Activated CD8-positive, alpha-beta T cell treated with anti-CD3 and anti-CD28 coated beads for 36 hours (primary cell): ENCODE data around the gene OR13J1. TPM values are rescaled to one million over a fixed set of nuclear protein-coding genes. Genes with fewer than 3 reads are reported as not detected.

Experiments used
- ATAC-seq: fragments of 200-7000 bp; cut with Tn5 transposase; one replicate; pipeline ENCODE4 v1.10.0; 2021; ENCODE audit warnings: mild to moderate bottlenecking, moderate library complexity
- CTCF ChIA-PET: fragments of 350-600 bp; sonication (Branson Sonifier 250); formaldehyde crosslinking; loops from one replicate; lab custom pipeline; 2021; ENCODE audit warnings: antibody characterized with exemption; lab: Charles Lee
- POLR2A ChIA-PET: fragments of 350-600 bp; sonication (Branson Sonifier 250); formaldehyde crosslinking; loops from one replicate; lab custom pipeline; 2021; ENCODE audit warnings: antibody characterized with exemption; lab: Charles Lee
- DNase-seq: peaks from one replicate; pipeline ENCODE4 v3.0.0-alpha.2; 2020
- H3K27ac Mint-ChIP-seq: one replicate; pipeline ENCODE4 v1.8.0; 2021; ENCODE audit warnings: mild to moderate bottlenecking, mixed read lengths
- H3K27me3 Mint-ChIP-seq: one replicate; pipeline ENCODE4 v1.8.0; 2021; ENCODE audit warnings: mixed read lengths
- H3K36me3 Mint-ChIP-seq: one replicate; pipeline ENCODE4 v1.8.0; 2021; ENCODE audit warnings: low read depth, mixed read lengths
- H3K4me1 Mint-ChIP-seq: one replicate; pipeline ENCODE4 v1.8.0; 2021; ENCODE audit warnings: low read depth, mixed read lengths
- H3K4me3 Mint-ChIP-seq: one replicate; pipeline ENCODE4 v1.8.0; 2021; ENCODE audit warnings: mild to moderate bottlenecking, moderate library complexity, mixed read lengths
- H3K9me3 Mint-ChIP-seq: one replicate; pipeline ENCODE4 v1.8.0; 2021; ENCODE audit warnings: mixed read lengths
- CTCF ChIP-seq: fragments of 200-600 bp; IDR thresholded peaks from one replicate; pipeline ENCODE4 v1.8.0; 2022; ENCODE audit warnings: antibody characterized with exemption, mild to moderate bottlenecking
- intact Hi-C: fragments of 100-400 bp; cut with micrococcal nuclease; formaldehyde crosslinking; loops from one replicate; pipeline ENCODE4 v1.10.0; 2022
- total RNA-seq, 2 experiments: library from RNA; stranded (reverse); gene quantifications; one replicate each; pipeline ENCODE4 v1.2.3, GENCODE V29; 2021

The OR13J1 gene
- total RNA-seq, 2 experiments from 2014 or later: not detected

DNA sequence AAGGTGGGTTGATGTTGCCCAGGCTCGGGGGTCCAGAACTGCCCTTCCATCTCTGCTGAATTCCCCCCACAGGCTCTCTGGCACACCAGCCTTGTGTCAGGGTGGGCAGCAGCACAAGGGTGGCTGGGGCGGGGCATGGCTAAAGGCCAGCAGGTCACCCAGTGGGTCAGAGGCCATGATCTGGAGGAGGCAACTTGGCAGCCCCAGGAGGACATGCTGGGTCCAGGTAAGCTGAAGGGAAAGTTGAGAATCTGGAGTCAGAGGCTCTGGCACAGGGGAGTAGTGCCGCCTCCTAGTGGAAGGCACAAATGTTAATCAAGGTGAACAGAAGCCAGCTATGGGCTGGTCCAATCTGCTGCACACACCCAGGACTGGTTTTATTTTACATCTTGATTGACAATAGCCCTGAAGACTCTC is 35.0 kb downstream of the OR13J1 start:
- no peak for TF ChIP-seq CTCF
- peaks cover 8% of the 10 kb centered on the region for H3K4me1 Mint-ChIP-seq
- H3K9me3 Mint-ChIP-seq: no peaks in the 10 kb centered on the region
- POLR2A ChIA-PET: interaction anchor here (1.2 kb wide), 1 partner anchor 9 kb away, joined by 3 read pairs; no protein-coding TSS in a partner anchor
- DNase-seq: no peak
- CTCF ChIA-PET: interaction anchor here (1.0 to 5.7 kb wide), 10 partner anchors 9 to 139 kb away, joined by 3 to 42 read pairs (median 8); partner anchors contain the start of genes HINT2 and NPR2
- H3K27ac Mint-ChIP-seq: no peak overlapping the region
- no peaks in the 10 kb centered on the region for H3K27me3 Mint-ChIP-seq
- H3K36me3 Mint-ChIP-seq: no peaks in the 10 kb centered on the region
- peak; percentile 56 for ATAC-seq
- H3K4me3 Mint-ChIP-seq: no peak overlapping the region
- intact Hi-C loops: no loop called here

DNA sequence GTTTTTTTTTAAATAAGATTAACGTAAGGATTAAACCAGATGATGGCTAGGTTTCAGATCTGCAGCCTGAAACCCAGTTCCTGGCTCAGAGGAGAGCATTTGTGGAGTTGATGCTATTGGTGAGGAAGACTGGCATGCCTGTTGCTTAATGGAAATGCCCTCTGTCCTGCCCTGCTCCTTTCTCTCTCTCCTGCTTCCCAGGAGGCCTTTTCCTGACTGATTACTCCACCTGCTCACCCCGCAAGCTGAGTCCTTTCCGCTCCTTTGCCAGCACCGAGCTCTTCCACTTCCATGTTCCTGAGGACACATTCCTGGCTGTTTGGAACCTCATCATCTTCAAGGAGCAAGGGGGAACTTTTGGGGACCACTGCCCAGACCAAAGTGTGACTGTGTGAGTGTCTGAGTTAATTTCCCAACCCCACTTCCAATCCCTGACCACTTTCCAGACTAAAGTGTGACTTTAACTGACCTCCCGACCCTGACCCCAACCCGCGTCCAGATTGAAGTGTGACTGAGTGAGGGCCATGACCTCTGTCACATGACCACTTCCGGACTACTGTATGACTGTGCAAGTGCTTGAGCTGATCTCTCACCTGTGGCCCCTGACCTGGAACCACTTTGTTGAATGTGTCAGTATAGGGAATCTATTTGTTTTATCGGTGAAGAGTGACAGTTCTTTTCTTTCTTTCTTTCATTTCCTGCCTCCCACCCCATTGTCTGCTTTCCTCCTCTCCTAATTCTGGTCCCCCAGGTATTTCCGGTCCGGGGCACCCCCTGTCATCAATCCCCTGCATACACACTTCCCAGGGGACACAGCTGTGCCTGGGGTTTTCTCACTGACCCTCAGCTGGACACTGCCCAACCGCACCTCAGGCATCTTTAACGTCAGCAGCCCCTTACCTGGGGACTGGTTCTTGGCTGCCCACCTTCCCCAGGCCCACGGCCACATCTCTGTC is 35.7 kb downstream of the OR13J1 start:
- ATAC-seq (no peak), DNase-seq (no peak)
- ChIA-PET POLR2A (interaction anchor here (1.3 kb wide), 1 partner anchor 11 kb away, joined by 3 read pairs; no protein-coding TSS in a partner anchor), CTCF (interaction anchor here (1.0 to 5.7 kb wide), 8 partner anchors 9 to 111 kb away, joined by 3 to 42 read pairs (median 8); partner anchors contain the start of genes HINT2 and NPR2)
- Mint-ChIP-seq H3K27ac (no peak overlapping the region), H3K27me3 (no peaks in the 10 kb centered on the region), H3K9me3 (no peaks in the 10 kb centered on the region), H3K4me1 (peaks cover 15% of the 10 kb centered on the region), H3K4me3 (no peak overlapping the region), H3K36me3 (no peaks in the 10 kb centered on the region)
- intact Hi-C loops: no loop called here
- TF ChIP-seq CTCF: no peak

GRCh38 chr9:35832814-35833213 is 37.4 kb downstream of the OR13J1 start:
- H3K4me1 Mint-ChIP-seq: peaks cover 24% of the 10 kb centered on the region
- intact Hi-C loops: no loop called here
- H3K9me3 Mint-ChIP-seq: no peaks in the 10 kb centered on the region
- H3K36me3 Mint-ChIP-seq: no peaks in the 10 kb centered on the region
- ATAC-seq (no peak), DNase-seq (no peak)
- CTCF ChIA-PET: interaction anchor here (0.9 to 5.7 kb wide), 4 partner anchors 43 to 113 kb away, joined by 4 to 34 read pairs (median 14); partner anchors contain the start of gene NPR2
- no peak overlapping the region for H3K27ac Mint-ChIP-seq
- TF ChIP-seq CTCF: no peak
- POLR2A ChIA-PET: interaction anchor here (0.9 kb wide), 1 partner anchor 13 kb away, joined by 3 read pairs; no protein-coding TSS in a partner anchor
- H3K4me3 Mint-ChIP-seq: no peak overlapping the region
- no peaks in the 10 kb centered on the region for H3K27me3 Mint-ChIP-seq

- ATAC-seq: no peak
- no peaks in the 10 kb centered on the region for H3K36me3 Mint-ChIP-seq
Observed at GRCh38 chr9:35831040-35831439, 39.2 kb downstream of the OR13J1 start.

More at GRCh38 chr9:35831040-35831439, 39.2 kb downstream of the OR13J1 start:
- no peaks in the 10 kb centered on the region for H3K27me3 Mint-ChIP-seq
- H3K9me3 Mint-ChIP-seq: no peaks in the 10 kb centered on the region
- no peak overlapping the region for H3K4me3 Mint-ChIP-seq
- intact Hi-C loops: no loop called here
- CTCF ChIA-PET: interaction anchor here (0.7 to 4.1 kb wide), 2 partner anchors 50 to 72 kb away, joined by 3 to 22 read pairs; no protein-coding TSS in a partner anchor
- H3K4me1 Mint-ChIP-seq: peaks cover 26% of the 10 kb centered on the region
- H3K27ac Mint-ChIP-seq: no peak overlapping the region
- TF ChIP-seq CTCF: no peak
- no peak for DNase-seq
- POLR2A ChIA-PET: interaction anchor here (1.0 kb wide), 1 partner anchor 9 kb away, joined by 3 read pairs; no protein-coding TSS in a partner anchor
